HG03060 (cell line): ENCODE measurements around the gene BCL11B.
"Not testable (repeated sequence)": the region's sequence is repeated elsewhere in the genome, so short reads cannot be mapped to it uniquely, and the experiment has no call there.

Source experiments
- ATAC-seq: cut with Tn5 transposase; IDR thresholded peaks from one replicate; pipeline ENCODE4 v1.9.1; 2021; ENCODE audit warnings: low read depth, moderate number of reproducible peaks; ENCODE audit not compliant: unreplicated experiment

BCL11B gene

GRCh38 chr14:99228760-99229159 is 43.2 kb downstream of the BCL11B start:
- not testable (repeated sequence) for ATAC-seq

- no peak for ATAC-seq
Measured at GRCh38 chr14:99226687-99227086, 45.3 kb downstream of the BCL11B start.

- ATAC-seq: no peak
Measured at GRCh38 chr14:99225436-99226203, 46.4 kb downstream of the BCL11B start.

- ATAC-seq: no peak
Measured at GRCh38 chr14:99224948-99225347, 47.0 kb downstream of the BCL11B start.

DNA sequence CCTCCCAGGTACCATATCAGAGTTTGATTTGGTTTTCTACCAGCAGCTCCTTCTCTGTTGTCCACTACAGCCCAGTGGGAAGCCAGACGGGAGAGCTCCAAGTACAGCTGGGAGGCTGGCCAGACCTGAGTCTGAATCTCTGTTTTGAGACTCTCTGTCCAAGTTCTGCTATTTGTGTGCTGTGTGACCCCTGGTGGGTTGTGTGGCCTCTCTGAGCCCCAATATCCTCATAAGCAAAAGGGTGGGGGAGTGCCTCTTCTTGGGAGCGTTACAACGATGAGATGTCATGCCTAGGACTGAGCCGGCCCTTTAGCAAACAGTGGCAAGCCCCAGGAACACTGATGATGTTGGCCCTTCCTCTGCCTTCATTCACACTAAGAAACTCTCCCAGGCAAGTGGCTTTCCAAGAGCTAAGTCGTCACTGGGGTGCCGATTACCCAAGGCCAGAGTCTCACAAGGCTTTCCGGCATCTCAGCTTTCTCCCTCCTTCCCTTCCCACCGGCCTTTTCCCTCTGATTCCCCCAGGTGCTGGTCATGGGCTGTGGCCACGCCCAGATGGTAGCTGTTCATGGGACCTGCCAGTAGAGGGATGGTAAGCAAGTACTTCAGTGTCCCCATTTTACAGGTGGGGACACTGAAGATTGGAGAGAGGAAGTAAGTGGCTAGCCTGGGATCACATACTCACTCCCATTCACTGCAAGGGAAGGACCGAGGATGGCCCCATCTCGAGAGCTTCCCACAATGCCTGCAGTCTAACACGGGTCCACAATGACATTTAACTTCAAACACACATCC is 47.7 kb downstream of the BCL11B start:
- ATAC-seq: no peak

- ATAC-seq: no peak
Measured at GRCh38 chr14:99221445-99221844, 50.6 kb downstream of the BCL11B start.

- no peak for ATAC-seq
Measured at GRCh38 chr14:99217066-99217955, 54.7 kb downstream of the BCL11B start.

GRCh38 chr14:99216191-99216590 is 55.8 kb downstream of the BCL11B start:
- ATAC-seq: no peak

GRCh38 chr14:99215277-99215676 is 56.7 kb downstream of the BCL11B start:
- ATAC-seq: no peak

GRCh38 chr14:99214701-99215100 is 57.3 kb downstream of the BCL11B start:
- ATAC-seq: no peak

- no peak for ATAC-seq
Measured at GRCh38 chr14:99213527-99213971, 58.4 kb downstream of the BCL11B start.

DNA sequence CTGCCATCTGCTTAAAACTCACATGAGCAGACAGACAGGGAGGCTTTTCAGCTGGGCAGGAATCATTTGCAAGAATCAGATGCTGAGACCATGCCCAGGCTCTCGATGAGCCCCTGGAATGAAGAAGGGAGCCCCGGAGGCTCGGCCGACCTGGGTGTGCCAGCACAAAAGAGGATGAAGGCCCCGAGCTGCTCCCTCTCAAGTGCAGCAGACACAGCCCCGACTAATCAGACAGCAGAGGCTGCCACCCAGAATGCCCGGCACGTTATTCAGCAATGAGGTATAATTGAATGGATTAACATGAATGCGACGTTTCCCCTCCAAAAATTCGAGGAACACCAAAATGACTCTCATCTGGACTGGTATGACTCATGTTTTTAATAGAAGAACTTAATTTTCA is 58.9 kb downstream of the BCL11B start:
- no peak for ATAC-seq

DNA sequence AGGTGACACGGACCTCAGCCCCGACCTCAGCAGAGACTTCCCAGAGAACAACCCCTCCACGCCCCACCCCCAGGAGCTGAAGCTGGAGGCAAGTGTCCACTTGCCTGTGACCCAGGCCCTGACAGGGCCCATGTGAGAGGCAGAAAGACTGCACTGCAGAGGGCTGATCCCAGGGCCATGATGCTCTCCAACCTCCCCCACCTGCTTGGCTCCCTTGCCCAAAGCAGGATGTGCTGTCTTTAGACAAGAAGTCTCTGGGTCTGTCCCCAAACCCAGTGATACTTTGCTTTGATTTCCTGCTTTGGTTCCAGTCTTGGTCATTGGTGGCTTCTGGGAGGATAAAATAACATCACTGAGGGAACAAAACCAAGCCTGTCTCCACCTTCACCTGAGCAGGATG is 59.4 kb downstream of the BCL11B start:
- ATAC-seq: no peak

GRCh38 chr14:99212199-99212598 is 59.8 kb downstream of the BCL11B start:
- no peak for ATAC-seq

DNA sequence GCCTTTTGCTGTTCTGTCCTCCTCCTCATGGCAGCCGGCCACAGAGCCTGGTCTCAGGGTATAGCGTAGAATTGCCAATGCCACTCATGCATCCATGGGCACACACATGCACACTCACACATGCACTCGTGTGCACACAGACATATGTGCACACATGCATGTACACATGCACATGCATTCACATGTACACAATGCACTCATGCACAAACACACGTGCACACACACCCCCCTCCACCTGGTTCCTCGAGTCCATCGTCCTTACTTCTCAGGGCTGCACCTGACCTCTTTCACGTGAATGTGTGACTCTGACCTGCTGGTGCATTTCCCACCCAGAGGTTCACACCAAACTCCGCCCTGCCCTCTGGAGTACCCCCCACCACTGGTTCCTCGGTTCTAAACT is 60.6 kb downstream of the BCL11B start:
- ATAC-seq: no peak

GRCh38 chr14:99210333-99210732 is 61.7 kb downstream of the BCL11B start:
- ATAC-seq: no peak

DNA sequence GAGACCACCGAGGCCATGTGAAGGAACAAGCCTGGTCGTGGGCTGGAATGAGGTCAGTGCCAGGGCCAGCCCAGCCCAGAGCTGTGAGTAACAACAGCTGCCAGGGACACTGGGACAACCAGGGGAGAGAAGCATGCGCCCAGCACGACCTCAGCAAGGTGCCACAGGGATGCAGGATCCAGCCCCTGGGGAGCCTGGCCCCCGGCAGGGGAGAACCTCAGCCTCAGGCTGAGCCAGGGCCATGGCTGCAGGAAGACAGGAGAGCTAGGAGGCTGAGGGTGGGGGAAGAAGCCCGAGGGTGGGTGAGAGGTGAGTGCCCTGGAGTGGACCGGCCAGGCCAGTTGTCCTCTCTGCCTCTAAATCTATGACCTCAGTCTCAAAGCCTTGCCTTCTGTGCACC is 62.6 kb downstream of the BCL11B start:
- no peak for ATAC-seq

DNA sequence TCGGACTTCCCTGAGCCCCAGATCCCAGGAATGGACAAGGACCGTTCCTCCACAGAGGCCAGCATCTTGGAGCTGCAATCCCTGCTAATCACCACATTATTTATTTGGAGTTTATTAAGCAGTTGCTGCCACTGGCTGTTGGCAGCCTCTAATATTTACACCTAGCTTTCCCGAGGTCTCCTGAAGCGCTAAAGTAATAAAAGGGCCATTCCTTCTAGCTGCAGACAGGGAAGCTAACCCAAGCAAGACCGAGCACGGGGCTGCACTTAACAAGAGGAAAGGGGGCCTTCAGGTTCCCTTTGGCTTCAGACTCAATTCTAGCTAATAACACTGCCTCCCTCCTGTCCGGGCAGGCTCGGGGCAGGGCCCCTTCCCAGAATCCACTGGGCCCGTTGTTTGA is 63.7 kb downstream of the BCL11B start:
- ATAC-seq: no peak

GRCh38 chr14:99207456-99207855 is 64.5 kb downstream of the BCL11B start:
- ATAC-seq: no peak

GRCh38 chr14:99206090-99206489 is 65.9 kb downstream of the BCL11B start:
- ATAC-seq: no peak
